ENCODE measurements around the gene SERPINB6. TPM values are rescaled to one million over a fixed set of nuclear protein-coding genes. Genes with fewer than 3 reads are reported as not detected.

The SERPINB6 gene
- total RNA-seq, 2 donors from 2014 or later: 128 to 150 TPM

- Histone ChIP-seq H3K27ac (ENCODE audit: low read depth, low read length) (no peak overlapping the region), H3K4me1 (ENCODE audit: control insufficient read depth, insufficient read depth, low read length) (peaks cover 6% of the 10 kb centered on the region), H3K9me3 (ENCODE audit: control insufficient read depth, low read length) (no peaks in the 10 kb centered on the region), H3K4me3 (ENCODE audit: low read length) (no peak overlapping the region), H3K36me3 (ENCODE audit: control insufficient read depth, insufficient read depth, low read length) (no peaks in the 10 kb centered on the region), H3K27me3 (ENCODE audit: control insufficient read depth, insufficient read depth, low read length, poor library complexity, severe bottlenecking) (no peaks in the 10 kb centered on the region), H3K9ac (ENCODE audit: extremely low read depth, low read length, poor library complexity, severe bottlenecking) (no peak overlapping the region)
- Mint-ChIP-seq H3K27ac (no peak overlapping the region), H3K36me3 (ENCODE audit: low read depth) (peaks cover 5% of the 10 kb centered on the region), H3K27me3 (ENCODE audit: insufficient read depth) (peaks cover 10% of the 10 kb centered on the region), H3K9me3 (peaks cover 16% of the 10 kb centered on the region), H3K4me3 (no peak overlapping the region), H3K4me1 (peaks cover 30% of the 10 kb centered on the region)
- TF ChIP-seq, protein P1, sequence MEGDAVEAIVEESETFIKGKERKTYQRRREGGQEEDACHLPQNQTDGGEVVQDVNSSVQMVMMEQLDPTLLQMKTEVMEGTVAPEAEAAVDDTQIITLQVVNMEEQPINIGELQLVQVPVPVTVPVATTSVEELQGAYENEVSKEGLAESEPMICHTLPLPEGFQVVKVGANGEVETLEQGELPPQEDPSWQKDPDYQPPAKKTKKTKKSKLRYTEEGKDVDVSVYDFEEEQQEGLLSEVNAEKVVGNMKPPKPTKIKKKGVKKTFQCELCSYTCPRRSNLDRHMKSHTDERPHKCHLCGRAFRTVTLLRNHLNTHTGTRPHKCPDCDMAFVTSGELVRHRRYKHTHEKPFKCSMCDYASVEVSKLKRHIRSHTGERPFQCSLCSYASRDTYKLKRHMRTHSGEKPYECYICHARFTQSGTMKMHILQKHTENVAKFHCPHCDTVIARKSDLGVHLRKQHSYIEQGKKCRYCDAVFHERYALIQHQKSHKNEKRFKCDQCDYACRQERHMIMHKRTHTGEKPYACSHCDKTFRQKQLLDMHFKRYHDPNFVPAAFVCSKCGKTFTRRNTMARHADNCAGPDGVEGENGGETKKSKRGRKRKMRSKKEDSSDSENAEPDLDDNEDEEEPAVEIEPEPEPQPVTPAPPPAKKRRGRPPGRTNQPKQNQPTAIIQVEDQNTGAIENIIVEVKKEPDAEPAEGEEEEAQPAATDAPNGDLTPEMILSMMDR (conservative IDR thresholded peaks at IDR 0.05): no peak
- 92% methylated on average over 3 of the region's 3 CpGs; no CpG with 5 or more reads in 1 of the 2 experiments for WGBS, 2 experiments (ENCODE audit: insufficient coverage in 1 of 2, insufficient read length in 1 of 2)
- no peak for DNase-seq
Observed at GRCh38 chr6:2940851-2941250, 30.5 kb downstream of the SERPINB6 start.

DNA sequence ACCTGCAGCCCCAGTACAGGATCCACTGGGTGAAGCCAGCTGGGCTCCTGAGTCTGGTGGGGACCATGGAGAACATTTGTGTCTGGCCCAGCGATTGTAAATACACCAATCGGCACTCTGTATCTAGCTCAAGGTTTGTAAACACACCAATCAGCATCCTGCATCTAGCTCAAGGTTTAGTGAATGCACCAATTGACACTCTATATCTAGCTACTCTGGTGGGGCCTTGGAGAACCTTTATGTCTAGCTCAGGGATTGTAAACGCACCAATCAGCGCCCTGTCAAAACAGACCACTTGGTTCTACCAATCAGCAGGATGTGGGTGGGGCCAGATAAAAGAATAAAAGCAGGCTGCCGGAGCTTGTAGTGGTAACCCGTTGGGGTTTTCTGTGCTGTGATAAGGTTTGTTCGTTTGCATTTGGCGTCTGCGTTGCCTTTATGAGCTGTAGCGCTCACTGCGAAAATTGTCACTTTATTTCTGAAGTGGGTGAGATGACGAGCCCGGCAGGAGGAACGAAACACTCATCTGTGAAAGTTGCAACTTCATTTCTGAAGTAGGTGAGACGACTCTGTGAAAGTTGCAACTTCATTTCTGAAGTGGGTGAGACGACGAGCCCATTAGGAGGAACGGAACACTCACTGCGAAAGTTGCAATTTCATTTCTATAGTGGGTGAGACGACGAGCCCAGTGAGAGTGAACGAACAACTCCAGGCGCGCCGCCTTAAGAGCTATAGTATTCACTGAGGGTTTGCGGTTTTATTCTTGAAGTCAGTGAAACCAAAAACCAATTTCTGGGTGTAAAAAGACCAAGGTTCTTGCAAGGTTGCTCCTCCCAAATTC, 31.1 kb downstream of the SERPINB6 start:
- DNase-seq: peak; percentile 52
- peaks cover 6% of the 10 kb centered on the region for H3K4me1 ChIP-seq (ENCODE audit: control insufficient read depth, insufficient read depth, low read length)
- TF ChIP-seq, protein P1 (conservative IDR thresholded peaks at IDR 0.05): no peak

GRCh38 chr6:2939315-2940009, 31.9 kb downstream of the SERPINB6 start:
- Histone ChIP-seq H3K27me3 (ENCODE audit: control insufficient read depth, insufficient read depth, low read length, poor library complexity, severe bottlenecking) (no peaks in the 10 kb centered on the region), H3K27ac (ENCODE audit: low read depth, low read length) (no peak overlapping the region), H3K9me3 (ENCODE audit: control insufficient read depth, low read length) (no peaks in the 10 kb centered on the region), H3K4me3 (ENCODE audit: low read length) (no peak overlapping the region), H3K9ac (ENCODE audit: extremely low read depth, low read length, poor library complexity, severe bottlenecking) (no peak overlapping the region), H3K4me1 (ENCODE audit: control insufficient read depth, insufficient read depth, low read length) (peaks cover 6% of the 10 kb centered on the region), H3K36me3 (ENCODE audit: control insufficient read depth, insufficient read depth, low read length) (no peaks in the 10 kb centered on the region)
- peak; percentile 30 for DNase-seq
- Mint-ChIP-seq H3K36me3 (ENCODE audit: low read depth) (no peaks in the 10 kb centered on the region), H3K9me3 (peaks cover 16% of the 10 kb centered on the region), H3K27ac (no peak overlapping the region), H3K4me3 (no peak overlapping the region), H3K27me3 (ENCODE audit: insufficient read depth) (peaks cover 3% of the 10 kb centered on the region), H3K4me1 (peaks cover 20% of the 10 kb centered on the region)
- WGBS, 2 experiments (ENCODE audit: insufficient coverage in 1 of 2, insufficient read length in 1 of 2): 95 to 96% methylated on average over 27 to 34 of the region's 34 CpGs
- TF ChIP-seq, protein P1 (conservative IDR thresholded peaks at IDR 0.05): no peak

More for the DNA sequence above, 31.1 kb downstream of the SERPINB6 start:
- H3K4me3 Mint-ChIP-seq: no peak overlapping the region
- no peaks in the 10 kb centered on the region for H3K27me3 ChIP-seq (ENCODE audit: control insufficient read depth, insufficient read depth, low read length, poor library complexity, severe bottlenecking)
- peaks cover 6% of the 10 kb centered on the region for H3K27me3 Mint-ChIP-seq (ENCODE audit: insufficient read depth)
- H3K36me3 Mint-ChIP-seq (ENCODE audit: low read depth): peaks cover 2% of the 10 kb centered on the region
- no peak overlapping the region for H3K9ac ChIP-seq (ENCODE audit: extremely low read depth, low read length, poor library complexity, severe bottlenecking)
- no peaks in the 10 kb centered on the region for H3K9me3 ChIP-seq (ENCODE audit: control insufficient read depth, low read length)
- H3K4me3 ChIP-seq (ENCODE audit: low read length): no peak overlapping the region
- peaks cover 28% of the 10 kb centered on the region for H3K4me1 Mint-ChIP-seq
- H3K9me3 Mint-ChIP-seq: peaks cover 16% of the 10 kb centered on the region
- H3K27ac ChIP-seq (ENCODE audit: low read depth, low read length): no peak overlapping the region
- no peaks in the 10 kb centered on the region for H3K36me3 ChIP-seq (ENCODE audit: control insufficient read depth, insufficient read depth, low read length)
- peak overlapping the region; percentile 35 for H3K27ac Mint-ChIP-seq
- 91% methylated on average over 21 to 26 of the region's 26 CpGs for WGBS, 2 experiments (ENCODE audit: insufficient coverage in 1 of 2, insufficient read length in 1 of 2)
